ENCODE data around the gene PSAPL1. TPM values are rescaled to one million over a fixed set of nuclear protein-coding genes. Genes with fewer than 3 reads are reported as not detected.

Gene PSAPL1
- total RNA-seq, 3 donors from 2014 or later (not counting 1 experiment from before 2014, with no cell fraction given) = not detected

GRCh38 chr4:7429601-7430078 is 5.1 kb downstream of the PSAPL1 start:
- no peaks in the 10 kb centered on the region for H3K9me3 ChIP-seq (ENCODE audit: control insufficient read depth, insufficient read depth, low read length)
- Mint-ChIP-seq H3K4me3 (no peak overlapping the region), H3K27me3 (ENCODE audit: low read depth in 2 of 2) (peaks cover 37 to 38% of the 10 kb centered on the region in 2 donors), H3K27ac (no peak overlapping the region), H3K36me3 (no peaks in the 10 kb centered on the region), H3K9me3 (no peaks in the 10 kb centered on the region), H3K4me1 (peaks cover 0 to 4% of the 10 kb centered on the region in 2 donors)
- H3K4me3 ChIP-seq (ENCODE audit: low read length) = no peak overlapping the region
- DNase-seq (peak in 1 of 2 donors; percentile 12), ATAC-seq (no peak)
- H3K36me3 ChIP-seq (ENCODE audit: control insufficient read depth, insufficient read depth, low read length) = no peaks in the 10 kb centered on the region
- H3K27ac ChIP-seq (ENCODE audit: low read length) = no peak overlapping the region
- no peak for TF ChIP-seq CTCF (IDR thresholded peaks at IDR 0.05)
- H3K27me3 ChIP-seq (ENCODE audit: control insufficient read depth, insufficient read depth, low read length) = peaks cover 12% of the 10 kb centered on the region
- peaks cover 7% of the 10 kb centered on the region for H3K4me1 ChIP-seq (ENCODE audit: control insufficient read depth, insufficient read depth, low read length)
- 73% methylated on average over 17 of the region's 17 CpGs for WGBS (ENCODE audit: insufficient coverage)
- intact Hi-C loops (cut with micrococcal nuclease) = loop anchor here (10.0 kb wide), 2 partner anchors 95 to 285 kb away; no protein-coding TSS in a partner anchor

- no peaks in the 10 kb centered on the region for H3K36me3 Mint-ChIP-seq
- H3K9me3 ChIP-seq (ENCODE audit: control insufficient read depth, insufficient read depth, low read length) = no peaks in the 10 kb centered on the region
- H3K4me3 ChIP-seq (ENCODE audit: low read length) = no peak overlapping the region
- peaks cover 37 to 38% of the 10 kb centered on the region in 2 donors for H3K27me3 Mint-ChIP-seq (ENCODE audit: low read depth in 2 of 2)
- peaks cover 0 to 3% of the 10 kb centered on the region in 2 donors for H3K4me1 Mint-ChIP-seq
- no peak for TF ChIP-seq CTCF (IDR thresholded peaks at IDR 0.05)
- no peak for DNase-seq
- H3K27me3 ChIP-seq (ENCODE audit: control insufficient read depth, insufficient read depth, low read length) = peaks cover 6% of the 10 kb centered on the region
- intact Hi-C loops (cut with micrococcal nuclease) = no loop called here
- WGBS (ENCODE audit: insufficient coverage) = 90% methylated on average over 9 of the region's 9 CpGs
- H3K4me3 Mint-ChIP-seq = no peak overlapping the region
- ATAC-seq = no peak
- H3K9me3 Mint-ChIP-seq = no peaks in the 10 kb centered on the region
- no peaks in the 10 kb centered on the region for H3K36me3 ChIP-seq (ENCODE audit: control insufficient read depth, insufficient read depth, low read length)
- H3K27ac Mint-ChIP-seq = no peak overlapping the region
- peaks cover 1% of the 10 kb centered on the region for H3K4me1 ChIP-seq (ENCODE audit: control insufficient read depth, insufficient read depth, low read length)
- H3K27ac ChIP-seq (ENCODE audit: low read length) = no peak overlapping the region
Observed at GRCh38 chr4:7429069-7429416, 5.7 kb downstream of the PSAPL1 start.

GRCh38 chr4:7428261-7429068 is 6.3 kb downstream of the PSAPL1 start:
- no peak overlapping the region for H3K4me3 ChIP-seq (ENCODE audit: low read length)
- no peaks in the 10 kb centered on the region for H3K36me3 Mint-ChIP-seq
- peaks cover under 1% of the 10 kb centered on the region for H3K27me3 ChIP-seq (ENCODE audit: control insufficient read depth, insufficient read depth, low read length)
- WGBS (ENCODE audit: insufficient coverage) = 83% methylated on average over 16 of the region's 16 CpGs
- H3K27me3 Mint-ChIP-seq (ENCODE audit: low read depth in 2 of 2) = peaks cover 36 to 38% of the 10 kb centered on the region in 2 donors
- no peak overlapping the region for H3K27ac ChIP-seq (ENCODE audit: low read length)
- no peaks in the 10 kb centered on the region for H3K36me3 ChIP-seq (ENCODE audit: control insufficient read depth, insufficient read depth, low read length)
- peak in 1 of 2 donors; percentile 12 for DNase-seq
- H3K4me3 Mint-ChIP-seq = no peak overlapping the region
- H3K4me1 ChIP-seq (ENCODE audit: control insufficient read depth, insufficient read depth, low read length) = no peaks in the 10 kb centered on the region
- H3K9me3 Mint-ChIP-seq = no peaks in the 10 kb centered on the region
- no peak overlapping the region for H3K27ac Mint-ChIP-seq
- no peaks in the 10 kb centered on the region for H3K9me3 ChIP-seq (ENCODE audit: control insufficient read depth, insufficient read depth, low read length)
- intact Hi-C loops (cut with micrococcal nuclease) = no loop called here
- peaks cover 0 to 3% of the 10 kb centered on the region in 2 donors for H3K4me1 Mint-ChIP-seq
- no peak for TF ChIP-seq CTCF (IDR thresholded peaks at IDR 0.05)
- no peak for ATAC-seq
